HepG2 (cell line): ENCODE results near the gene C16orf95. TPM values are rescaled to one million over a fixed set of nuclear protein-coding genes. Genes with fewer than 3 reads are reported as not detected.

ENCODE experiments used
- ATAC-seq: fragments of 200-7000 bp; cut with Tn5 transposase; 3 replicates; pipeline ENCODE4 v1.9.1; 2020; ENCODE audit warnings: mild to moderate bottlenecking, moderate library complexity
- BruUV-seq: library from RNA; stranded (reverse); fragments of 400-500 nt; replicated peaks from 2 replicates; lab custom pipeline; 2021; lab: Mats Ljungman, UMichigan
- CTCF ChIA-PET: fragments of 300-600 bp; formaldehyde crosslinking; extraction: SDS; loops from one replicate; lab custom pipeline; 2021; ENCODE audit warnings: low total read pairs, inconsistent platforms, low intra/inter-chr PET ratio; lab: Yijun Ruan, JAX
- POLR2A ChIA-PET: fragments of 350-600 bp; sonication (Branson Sonifier 250); formaldehyde crosslinking; loops from one replicate; lab custom pipeline; 2020; ENCODE audit warnings: antibody characterized with exemption, inconsistent platforms; lab: Yijun Ruan, JAX
- DNase-seq: peaks from one replicate; pipeline ENCODE4 v3.0.0-alpha.2; 2015; ENCODE audit warnings: low spot score
- FAIRE-seq: peaks from 3 replicates; lab custom pipeline; 2011; peaks lifted over from hg19 to GRCh38; lab: Jason Lieb, UNC
- H2AFZ ChIP-seq: one replicate; pipeline ENCODE4 v1.6.1; 2011; ENCODE audit warnings: low read length, inconsistent platforms
- H3K27ac ChIP-seq: fragments of 300-600 bp; 3 replicates; pipeline ENCODE4 v1.8.0; 2011; ENCODE audit warnings: mixed run types, mild to moderate bottlenecking, mixed read lengths, low read length, inconsistent platforms; ENCODE audit not compliant: insufficient read depth; ENCODE audit errors: extremely low read length
- H3K27me3 ChIP-seq, 2 experiments: fragments of 200-600 bp in 1 of 2; 2 replicates in 1 of 2; 3 replicates in 1 of 2; pipeline versions ENCODE4 v1.6.0 to v1.8.0; 2011; ENCODE audit warnings: low read length in 2 of 2, mild to moderate bottlenecking in 2 of 2, moderate library complexity in 2 of 2, inconsistent platforms in 1 of 2; ENCODE audit not compliant: insufficient read depth in 2 of 2, control insufficient read depth in 1 of 2
- H3K36me3 ChIP-seq, 2 experiments: fragments of 200-600 bp in 1 of 2; replicated peaks in 1 of 2; 2 replicates in 1 of 2; 3 replicates in 1 of 2; pipeline versions ENCODE4 v1.5.1 to v1.8.0; 2011; ENCODE audit warnings: low read length in 2 of 2, inconsistent platforms in 1 of 2; ENCODE audit not compliant: insufficient read depth in 2 of 2, control insufficient read depth in 1 of 2
- H3K4me1 ChIP-seq: 2 replicates; pipeline ENCODE4 v1.5.1; 2012; ENCODE audit warnings: low read length, inconsistent platforms; ENCODE audit not compliant: insufficient read depth
- H3K4me2 ChIP-seq: 2 replicates; pipeline ENCODE4 v1.6.0; 2011; ENCODE audit warnings: low read depth, low read length, inconsistent platforms
- H3K4me3 ChIP-seq, 3 experiments: fragments of 200-600 bp in 1 of 3; sonication (generic), shearing (Covaris generic) in 1 of 3; replicated peaks in 1 of 3; 2 replicates each; pipeline ENCODE4 v1.5.1; 2011 to 2016; ENCODE audit warnings: low read length in 3 of 3, inconsistent platforms in 2 of 3, low read depth in 2 of 3, mild to moderate bottlenecking in 2 of 3, control low read depth in 1 of 3, mixed read lengths in 1 of 3; ENCODE audit not compliant: insufficient read depth in 1 of 3
- H3K79me2 ChIP-seq: one replicate; pipeline ENCODE4 v1.6.1; 2011; ENCODE audit warnings: low read length, inconsistent platforms; ENCODE audit not compliant: insufficient read depth
- H3K9ac ChIP-seq: 2 replicates; pipeline ENCODE4 v1.6.0; 2011; ENCODE audit warnings: mild to moderate bottlenecking, low read depth, low read length, inconsistent platforms; ENCODE audit not compliant: insufficient read depth
- H3K9me3 ChIP-seq: 2 replicates; pipeline ENCODE4 v1.5.1; 2012; ENCODE audit warnings: mild to moderate bottlenecking, low read length
- H4K20me1 ChIP-seq: 2 replicates; pipeline ENCODE4 v1.6.0; 2011; ENCODE audit warnings: inconsistent platforms, mild to moderate bottlenecking, low read length, moderate library complexity; ENCODE audit not compliant: insufficient read depth
- AGO2 ChIP-seq: fragments of 200-400 bp; formaldehyde crosslinking; optimal IDR thresholded peaks from 2 replicates; pipeline ENCODE3; 2017; ENCODE audit warnings: mild to moderate bottlenecking, low read depth, low read length, moderate library complexity
- KDM4B ChIP-seq: sonication (generic); formaldehyde crosslinking; IDR thresholded peaks from 2 replicates; pipeline ENCODE4 v1.4.0; 2020; ENCODE audit warnings: missing genetic modification reagents
- POLR2A ChIP-seq, 2 experiments: IDR thresholded peaks; 2 replicates each; pipeline ENCODE4 v1.6.1; 2011; ENCODE audit warnings: low read depth in 2 of 2, low read length in 2 of 2, mild to moderate bottlenecking in 1 of 2, moderate library complexity in 1 of 2; ENCODE audit not compliant: insufficient read depth in 1 of 2
- POLR2AphosphoS5 ChIP-seq: IDR thresholded peaks from 2 replicates; pipeline ENCODE4 v1.6.1; 2012; ENCODE audit warnings: low read depth, low read length
- RBM22 ChIP-seq: fragments of 200-400 bp; formaldehyde crosslinking; optimal IDR thresholded peaks from 2 replicates; pipeline ENCODE3; 2017; ENCODE audit warnings: mild to moderate bottlenecking, low read length, moderate library complexity
- SATB2 ChIP-seq: sonication (generic); formaldehyde crosslinking; IDR thresholded peaks from 2 replicates; pipeline ENCODE4 v1.5.0; 2020; ENCODE audit warnings: missing genetic modification reagents
- SOX5 ChIP-seq: IDR thresholded peaks from 2 replicates; pipeline ENCODE4 v1.6.1; 2016; ENCODE audit warnings: borderline replicate concordance
- SP5 ChIP-seq: IDR thresholded peaks from 2 replicates; pipeline ENCODE4 v1.6.1; 2016; ENCODE audit warnings: low read depth, borderline replicate concordance
- ZBTB38 ChIP-seq: sonication (generic); formaldehyde crosslinking; IDR thresholded peaks from 2 replicates; pipeline ENCODE4 v1.5.1; 2020; ENCODE audit warnings: mild to moderate bottlenecking, missing genetic modification reagents
- ZFP41 ChIP-seq: sonication (generic); formaldehyde crosslinking; IDR thresholded peaks from 2 replicates; pipeline ENCODE4 v1.4.0; 2020; ENCODE audit warnings: mild to moderate bottlenecking, missing genetic modification reagents, borderline replicate concordance
- ZNF17 ChIP-seq: sonication (generic); formaldehyde crosslinking; IDR thresholded peaks from 2 replicates; pipeline ENCODE4 v1.5.0; 2020; ENCODE audit warnings: mild to moderate bottlenecking, missing genetic modification reagents
- ZNF326 ChIP-seq: sonication (generic); formaldehyde crosslinking; IDR thresholded peaks from 2 replicates; pipeline ENCODE4 v1.4.0; 2020; ENCODE audit warnings: missing genetic modification reagents, borderline replicate concordance
- ZNF441 ChIP-seq: sonication (generic); formaldehyde crosslinking; IDR thresholded peaks from 2 replicates; pipeline ENCODE4 v1.7.0; 2021; ENCODE audit warnings: missing genetic modification reagents, borderline replicate concordance
- ZNF550 ChIP-seq: sonication (generic); formaldehyde crosslinking; IDR thresholded peaks from 2 replicates; pipeline ENCODE4 v1.4.0; 2020; ENCODE audit warnings: mild to moderate bottlenecking, missing genetic modification reagents, borderline replicate concordance
- ZNF780A ChIP-seq: sonication (generic); formaldehyde crosslinking; IDR thresholded peaks from 2 replicates; pipeline ENCODE4 v1.8.0; 2022; ENCODE audit warnings: mild to moderate bottlenecking, missing genetic modification reagents, moderate library complexity
- WGBS: methylation state at CpG from one replicate; pipeline ENCODE4 v1.1.6; 2017; ENCODE audit warnings: low lambda C conversion rate; 5-methylcytosine and 5-hydroxymethylcytosine counted together
- in situ Hi-C: cut with HindIII; loops from 2 replicates; pipeline ENCODE4 v1.10.0; 2017; ENCODE audit warnings: low pct_unique_long_range_greater_than_20kb; ENCODE audit not compliant: extremely low pct_ligation_motif_present
- intact Hi-C: fragments of 100-400 bp; cut with micrococcal nuclease; formaldehyde crosslinking; loops from one replicate; pipeline ENCODE4 v1.10.0; 2022; ENCODE audit not compliant: unreplicated experiment
- polyA plus RNA-seq, 8 experiments: library from polyadenylated mRNA; depleted of rRNA in 3 of 8; stranded (reverse) in 7 of 8; unstranded in 1 of 8; fragments of >200 nt; fragmentation: Illumina TruSeq in 4 of 8; extraction: Trizol in 4 of 8; gene quantifications; 2 replicates each; pipeline versions ENCODE4 v1.2.1 to v1.2.3, GENCODE V29; 2011 to 2016; ENCODE audit warnings: low read depth in 4 of 8, missing spikeins in 1 of 8, mixed read lengths in 1 of 8; ENCODE audit not compliant: insufficient read depth in 1 of 8
- total RNA-seq, 5 experiments: library from RNA; depleted of rRNA; stranded (reverse); fragments of >200 nt; fragmentation: Illumina TruSeq; extraction: Trizol; gene quantifications; 2 replicates each; pipeline ENCODE4 v1.2.3, GENCODE V29; 2016; ENCODE audit warnings: low read depth in 1 of 5

Gene C16orf95
- total and polyA plus RNA-seq, 2 of the 13 experiments (the other 11 are each of a cell fraction or from before 2014, with no cell fraction given), result 2.8 to 8.6 TPM

GRCh38 chr16:87351320-87351698 is 34.1 kb upstream of the C16orf95 start:
- in situ Hi-C loops, result no loop called here
- peak overlapping the region; percentile 6 for H3K27ac ChIP-seq
- no peak overlapping the region for H3K4me2 ChIP-seq
- ATAC-seq, result no peak
- POLR2A ChIA-PET, result interaction anchor here (1.2 to 2.1 kb wide), 3 partner anchors 28 to 32 kb away, joined by 3 to 7 read pairs (median 4); partner anchors contain the start of gene FBXO31
- H3K79me2 ChIP-seq, result peaks cover 93% of the 10 kb centered on the region
- no peaks in the 10 kb centered on the region for H3K27me3 ChIP-seq
- intact Hi-C loops, result no loop called here
- peaks cover 42 to 88% of the 10 kb centered on the region in 2 experiments for H3K36me3 ChIP-seq
- BruUV-seq, result no TSS peak
- H3K4me1 ChIP-seq, result peaks cover 22% of the 10 kb centered on the region
- H3K9me3 ChIP-seq, result no peaks in the 10 kb centered on the region
- H2AFZ ChIP-seq, result no peak overlapping the region
- 77% methylated on average over 9 of the region's 9 CpGs for WGBS
- no peak for DNase-seq
- TF ChIP-seq ZFP41 (no peak), ZNF441 (CRISPR knock-in tag) (no peak), SATB2 (no peak), SP5 (CRISPR knock-in tag) (no peak), ZNF780A (CRISPR knock-in tag) (no peak), AGO2 (peak; percentile 5), ZNF550 (no peak), ZNF326 (CRISPR knock-in tag) (no peak), RBM22 (peak; percentile 73)
- no peak overlapping the region for H3K9ac ChIP-seq
- H4K20me1 ChIP-seq, result peaks cover 96% of the 10 kb centered on the region
- no peak for FAIRE-seq
- no peak overlapping the region for H3K4me3 ChIP-seq
- CTCF ChIA-PET, result no interaction called here

- intact Hi-C loops (no loop called here), in situ Hi-C loops (no loop called here)
- peaks cover 94% of the 10 kb centered on the region for H3K79me2 ChIP-seq
- ATAC-seq, result no peak
- 96% methylated on average over 23 of the region's 23 CpGs for WGBS
- no peak for FAIRE-seq
- H3K9me3 ChIP-seq, result no peaks in the 10 kb centered on the region
- DNase-seq, result no peak
- H2AFZ ChIP-seq, result no peak overlapping the region
- CTCF ChIA-PET, result no interaction called here
- TF ChIP-seq ZNF17, result no peak
- no peak for TF ChIP-seq KDM4B
- peak; percentile 27 for TF ChIP-seq AGO2
- TF ChIP-seq RBM22, result peak; percentile 94
- TF ChIP-seq POLR2A (IDR thresholded peaks at IDR 0.05; ENCODE audit: insufficient read depth in 1 of 2, low read depth in 2 of 2, low read length in 2 of 2), result no peak; a peak in 1 of 4 replicates
- peak; percentile 83 for TF ChIP-seq ZBTB38 (CRISPR knock-in tag)
- 0 out of 2 replicates have a peak, but pooled peaks have one; percentile 1 for TF ChIP-seq POLR2AphosphoS5
- no peak for TF ChIP-seq SOX5 (CRISPR knock-in tag)
- H3K4me1 ChIP-seq, result peaks cover 17% of the 10 kb centered on the region
- H3K4me3 ChIP-seq, result no peak overlapping the region
- POLR2A ChIA-PET, result interaction anchor here (1.2 to 2.1 kb wide), 4 partner anchors 24 to 37 kb away, joined by 3 to 7 read pairs (median 4); partner anchors contain the start of gene FBXO31
- BruUV-seq, result no TSS peak
- peaks cover 44 to 91% of the 10 kb centered on the region in 2 experiments for H3K36me3 ChIP-seq
- peaks cover 95% of the 10 kb centered on the region for H4K20me1 ChIP-seq
- H3K4me2 ChIP-seq, result no peak overlapping the region
- H3K27ac ChIP-seq, result peak overlapping the region; percentile 6
- no peaks in the 10 kb centered on the region for H3K27me3 ChIP-seq
- H3K9ac ChIP-seq, result no peak overlapping the region
These were observed 33.6 kb upstream of the C16orf95 start for GRCh38 chr16:87350681-87351319.
